H9 (cell line): ENCODE measurements around the gene IFNG-AS1. TPM values are rescaled to one million over a fixed set of nuclear protein-coding genes. Genes with fewer than 3 reads are reported as not detected.

Source experiments
- DNase-seq: peaks from one replicate; pipeline ENCODE4 v3.0.0-alpha.2; 2017
- H2AFZ ChIP-seq: one replicate; pipeline ENCODE4 v1.6.1; 2013; ENCODE audit warnings: mild to moderate bottlenecking, low read length, control low read depth, moderate library complexity
- H2AK5ac ChIP-seq: 2 replicates; pipeline ENCODE4 v1.6.1; 2013; ENCODE audit warnings: low read length, control low read depth, mixed read lengths; ENCODE audit not compliant: insufficient read length
- H2BK120ac ChIP-seq: one replicate; pipeline ENCODE4 v1.6.1; 2013; ENCODE audit warnings: low read depth, mild to moderate bottlenecking, low read length, control low read depth, inconsistent platforms; ENCODE audit not compliant: poor library complexity, severe bottlenecking
- H2BK12ac ChIP-seq: 2 replicates; pipeline ENCODE4 v1.6.1; 2013; ENCODE audit warnings: low read length, control low read depth, mixed read lengths, low read depth; ENCODE audit not compliant: insufficient read length
- H2BK15ac ChIP-seq: 2 replicates; pipeline ENCODE4 v1.6.1; 2013; ENCODE audit warnings: low read depth, low read length, control low read depth
- H2BK20ac ChIP-seq: one replicate; pipeline ENCODE4 v1.6.1; 2013; ENCODE audit warnings: low read depth, mild to moderate bottlenecking, low read length, control low read depth, inconsistent platforms; ENCODE audit not compliant: poor library complexity, severe bottlenecking
- H2BK5ac ChIP-seq: 2 replicates; pipeline ENCODE4 v1.6.1; 2013; ENCODE audit warnings: low read length, control low read depth, mixed read lengths; ENCODE audit not compliant: insufficient read length
- H3K14ac ChIP-seq: 2 replicates; pipeline ENCODE4 v1.6.1; 2013; ENCODE audit warnings: low read length, control low read depth; ENCODE audit not compliant: insufficient read depth
- H3K18ac ChIP-seq: 2 replicates; pipeline ENCODE4 v1.6.1; 2013; ENCODE audit warnings: low read depth, mild to moderate bottlenecking, mixed read lengths, low read length, control low read depth; ENCODE audit not compliant: insufficient read length
- H3K23ac ChIP-seq: 2 replicates; pipeline ENCODE4 v1.6.1; 2013; ENCODE audit warnings: low read length, control low read depth, mixed read lengths, low read depth; ENCODE audit not compliant: insufficient read length
- H3K23me2 ChIP-seq: 2 replicates; pipeline ENCODE4 v1.6.1; 2013; ENCODE audit warnings: low read depth, mild to moderate bottlenecking, mixed read lengths, low read length, control low read depth; ENCODE audit not compliant: insufficient read length, poor library complexity, severe bottlenecking
- H3K27ac ChIP-seq: 2 replicates; pipeline ENCODE4 v1.5.1; 2013; ENCODE audit warnings: low read length, control low read depth, mixed read lengths, low read depth; ENCODE audit not compliant: insufficient read length
- H3K27me3 ChIP-seq: 2 replicates; pipeline ENCODE4 v1.6.1; 2013; ENCODE audit warnings: low read length, control low read depth, inconsistent platforms; ENCODE audit not compliant: insufficient read depth
- H3K4ac ChIP-seq: 2 replicates; pipeline ENCODE4 v1.6.1; 2013; ENCODE audit warnings: low read depth, mild to moderate bottlenecking, control low read depth, inconsistent platforms, low read length, moderate library complexity
- H3K4me1 ChIP-seq: 2 replicates; pipeline ENCODE4 v1.6.1; 2013; ENCODE audit warnings: low read length, control low read depth, inconsistent platforms; ENCODE audit not compliant: insufficient read depth
- H3K4me2 ChIP-seq: 2 replicates; pipeline ENCODE4 v1.6.1; 2013; ENCODE audit warnings: low read length, control low read depth, mixed read lengths; ENCODE audit not compliant: insufficient read length, insufficient read depth
- H3K56ac ChIP-seq: 2 replicates; pipeline ENCODE4 v1.6.1; 2013; ENCODE audit warnings: low read depth, mild to moderate bottlenecking, mixed read lengths, low read length, control low read depth; ENCODE audit not compliant: insufficient read length
- H3K79me1 ChIP-seq: 2 replicates; pipeline ENCODE4 v1.6.1; 2013; ENCODE audit warnings: low read depth, mild to moderate bottlenecking, moderate library complexity, low read length, control low read depth, inconsistent platforms; ENCODE audit not compliant: insufficient read depth, poor library complexity, severe bottlenecking
- H3K79me2 ChIP-seq: 2 replicates; pipeline ENCODE4 v1.6.1; 2013; ENCODE audit warnings: low read length, control low read depth, inconsistent platforms; ENCODE audit not compliant: insufficient read depth
- H3K9ac ChIP-seq: 2 replicates; pipeline ENCODE4 v1.6.1; 2013; ENCODE audit warnings: low read length, control low read depth, mixed read lengths; ENCODE audit not compliant: insufficient read length; ENCODE audit errors: extremely low read depth
- H3K9me3 ChIP-seq: one replicate; pipeline ENCODE4 v1.6.1; 2013; ENCODE audit warnings: low read depth, low read length, inconsistent platforms; ENCODE audit not compliant: control insufficient read depth
- H3T11ph ChIP-seq: one replicate; pipeline ENCODE4 v1.6.1; 2013; ENCODE audit warnings: mild to moderate bottlenecking, low read length, control low read depth, inconsistent platforms
- H4K20me1 ChIP-seq: one replicate; pipeline ENCODE4 v1.6.1; 2013; ENCODE audit not compliant: control insufficient read depth, insufficient read length, insufficient read depth
- H4K5ac ChIP-seq: 2 replicates; pipeline ENCODE4 v1.6.1; 2013; ENCODE audit warnings: low read depth, mild to moderate bottlenecking, mixed read lengths, low read length, control low read depth; ENCODE audit not compliant: insufficient read length
- H4K8ac ChIP-seq: replicated peaks from 2 replicates; pipeline ENCODE4 v1.6.1; 2013; ENCODE audit warnings: low read length, control low read depth, mixed read lengths, low read depth; ENCODE audit not compliant: insufficient read length
- H4K91ac ChIP-seq: 2 replicates; pipeline ENCODE4 v1.6.1; 2013; ENCODE audit warnings: low read depth, mild to moderate bottlenecking, moderate library complexity, mixed read lengths, low read length, control low read depth; ENCODE audit not compliant: insufficient read length
- H3K27ac Mint-ChIP-seq, 3 experiments: 2 replicates in 2 of 3; 3 replicates in 1 of 3; pipeline ENCODE4 v1.8.0; 2020 to 2021; ENCODE audit warnings: mixed read lengths in 3 of 3, mild to moderate bottlenecking in 1 of 3, moderate library complexity in 1 of 3
- H3K27me3 Mint-ChIP-seq: 2 replicates; pipeline ENCODE4 v1.8.0; 2021; ENCODE audit warnings: low read depth, mild to moderate bottlenecking, moderate library complexity, mixed read lengths
- H3K36me3 Mint-ChIP-seq, 3 experiments: 2 replicates in 2 of 3; 3 replicates in 1 of 3; pipeline ENCODE4 v1.8.0; 2020 to 2021; ENCODE audit warnings: low read depth in 3 of 3, mixed read lengths in 3 of 3; ENCODE audit not compliant: insufficient read depth in 1 of 3
- H3K4me1 Mint-ChIP-seq, 2 experiments: 2 replicates each; pipeline ENCODE4 v1.8.0; 2020; ENCODE audit warnings: mixed read lengths in 2 of 2
- H3K4me3 Mint-ChIP-seq, 2 experiments: 2 replicates in 1 of 2; 3 replicates in 1 of 2; pipeline ENCODE4 v1.8.0; 2020 to 2021; ENCODE audit warnings: mild to moderate bottlenecking in 2 of 2, mixed read lengths in 2 of 2, moderate library complexity in 1 of 2
- H3K9me3 Mint-ChIP-seq, 2 experiments: 2 replicates in 1 of 2; 3 replicates in 1 of 2; pipeline ENCODE4 v1.8.0; 2020; ENCODE audit warnings: mild to moderate bottlenecking in 2 of 2, mixed read lengths in 2 of 2, moderate library complexity in 1 of 2
- CTCF ChIP-seq: fragments of 200-600 bp; sonication (generic); conservative IDR thresholded peaks from 3 replicates; pipeline ENCODE4 v1.8.0; 2021; ENCODE audit warnings: antibody characterized with exemption, mild to moderate bottlenecking
- WGBS: extraction: QIAGEN DNeasy Blood & Tissue Kit; methylation state at CpG from one replicate; pipeline ENCODE4 v1.1.7; 2013; ENCODE audit warnings: missing lambda C conversion rate, low lambda C conversion rate, mixed read lengths; ENCODE audit not compliant: insufficient read length; ENCODE audit errors: extremely low coverage; 5-methylcytosine and 5-hydroxymethylcytosine counted together
- total RNA-seq: library from RNA; stranded (reverse); gene quantifications from 2 replicates; pipeline ENCODE4 v1.2.1, GENCODE V29; 2021

The IFNG-AS1 gene
- total RNA-seq, 1 experiment from 2014 or later: not detected

- Mint-ChIP-seq H3K27me3 (no peaks in the 10 kb centered on the region), H3K9me3 (no peaks in the 10 kb centered on the region; a peak in 1 of 5 replicates), H3K4me3 (no peak overlapping the region), H3K4me1 (peaks cover 3 to 4% of the 10 kb centered on the region in 2 experiments; a peak in 1 of 4 replicates), H3K27ac (no peak overlapping the region), H3K36me3 (no peaks in the 10 kb centered on the region)
- H2BK15ac ChIP-seq: no peak overlapping the region
- no CpG with 5 or more reads among the region's 4 CpGs for WGBS
- no peak overlapping the region for H3T11ph ChIP-seq
- H3K4me2 ChIP-seq: no peak overlapping the region
- DNase-seq: no peak
- no peak overlapping the region for H3K9ac ChIP-seq
- H3K23me2 ChIP-seq: no peaks in the 10 kb centered on the region
- H3K27ac ChIP-seq: no peak overlapping the region
- H3K56ac ChIP-seq: no peak overlapping the region
- H4K8ac ChIP-seq: no peak overlapping the region
- H3K18ac ChIP-seq: no peak overlapping the region
- no peak overlapping the region for H3K23ac ChIP-seq
- no peak overlapping the region for H2BK12ac ChIP-seq
- H2BK5ac ChIP-seq: no peak overlapping the region
- H3K14ac ChIP-seq: no peak overlapping the region
- H3K4ac ChIP-seq: no peak overlapping the region
- H3K79me1 ChIP-seq: no peaks in the 10 kb centered on the region
- H4K5ac ChIP-seq: no peak overlapping the region
- no peaks in the 10 kb centered on the region for H3K79me2 ChIP-seq
- H2BK120ac ChIP-seq: no peak overlapping the region
- H2AK5ac ChIP-seq: no peak overlapping the region
- H3K4me1 ChIP-seq: no peaks in the 10 kb centered on the region
- no peak overlapping the region for H2AFZ ChIP-seq
- no peaks in the 10 kb centered on the region for H3K9me3 ChIP-seq
- no peak overlapping the region for H2BK20ac ChIP-seq
- no peaks in the 10 kb centered on the region for H4K20me1 ChIP-seq
- no peak overlapping the region for H4K91ac ChIP-seq
- no peaks in the 10 kb centered on the region for H3K27me3 ChIP-seq
- no peak for TF ChIP-seq CTCF
Measured at GRCh38 chr12:67991158-67991557, 1.9 kb downstream of the IFNG-AS1 start.
